Astrocyte (in vitro differentiated cells and primary cell): ENCODE measurements around the gene KLC4.

Source experiments
- CTCF ChIP-seq: IDR thresholded peaks from 2 replicates; pipeline ENCODE4 v1.5.1; 2011; ENCODE audit warnings: low read depth, mild to moderate bottlenecking, inconsistent platforms, low read length, moderate library complexity; ENCODE audit not compliant: insufficient read depth
- EZH2 ChIP-seq: IDR thresholded peaks from 2 replicates; pipeline ENCODE4 v1.6.1; 2012; ENCODE audit warnings: mild to moderate bottlenecking, low read length, inconsistent platforms; ENCODE audit not compliant: insufficient read depth

- TF ChIP-seq CTCF = no peak
- TF ChIP-seq EZH2 = no peak
Observed at GRCh38 chr6:43037706-43038105, 21.7 kb upstream of the KLC4 start.
